GM10847 (cell line): Measurements from ENCODE around the gene COL6A2.

Source experiments
- POLR2A ChIP-seq: IDR thresholded peaks from 2 replicates; pipeline ENCODE4 v1.6.1; 2011; ENCODE audit not compliant: insufficient read length; ENCODE audit errors: extremely low read depth

The COL6A2 gene

DNA sequence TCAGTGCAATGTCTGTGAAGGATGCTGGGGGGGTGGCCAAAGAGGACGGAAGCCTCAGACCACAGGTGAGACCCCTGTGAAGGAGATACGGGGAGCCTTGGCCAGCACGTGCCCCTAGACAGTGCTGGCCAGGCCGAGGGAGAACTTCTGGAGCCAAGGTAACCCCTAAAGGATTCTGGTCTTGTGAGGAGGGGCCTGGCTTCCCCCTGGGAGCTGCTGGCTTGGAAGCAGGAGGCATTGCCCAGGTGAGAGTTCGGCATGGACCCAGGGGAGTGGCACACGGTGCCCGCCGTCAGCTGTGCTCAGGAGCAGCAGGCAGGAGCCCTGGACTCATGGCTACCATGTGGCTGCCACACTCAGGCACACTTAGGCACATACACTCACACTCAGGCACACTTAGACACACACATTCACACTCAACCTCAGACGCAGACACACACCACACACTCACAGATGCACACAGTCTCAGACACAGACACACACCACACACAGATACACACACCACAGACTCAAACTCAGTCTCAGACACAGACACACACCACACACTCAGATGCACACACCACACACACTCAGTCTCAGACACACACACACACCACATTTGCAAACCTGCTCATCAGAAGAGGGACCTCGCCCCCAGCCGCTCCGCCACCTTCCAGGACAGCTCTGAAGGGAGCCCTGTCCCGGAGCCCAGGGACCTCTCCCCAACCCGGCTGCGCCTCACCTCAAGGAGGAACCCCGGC, 1.1 kb upstream of the COL6A2 start:
- no peak for TF ChIP-seq POLR2A

DNA sequence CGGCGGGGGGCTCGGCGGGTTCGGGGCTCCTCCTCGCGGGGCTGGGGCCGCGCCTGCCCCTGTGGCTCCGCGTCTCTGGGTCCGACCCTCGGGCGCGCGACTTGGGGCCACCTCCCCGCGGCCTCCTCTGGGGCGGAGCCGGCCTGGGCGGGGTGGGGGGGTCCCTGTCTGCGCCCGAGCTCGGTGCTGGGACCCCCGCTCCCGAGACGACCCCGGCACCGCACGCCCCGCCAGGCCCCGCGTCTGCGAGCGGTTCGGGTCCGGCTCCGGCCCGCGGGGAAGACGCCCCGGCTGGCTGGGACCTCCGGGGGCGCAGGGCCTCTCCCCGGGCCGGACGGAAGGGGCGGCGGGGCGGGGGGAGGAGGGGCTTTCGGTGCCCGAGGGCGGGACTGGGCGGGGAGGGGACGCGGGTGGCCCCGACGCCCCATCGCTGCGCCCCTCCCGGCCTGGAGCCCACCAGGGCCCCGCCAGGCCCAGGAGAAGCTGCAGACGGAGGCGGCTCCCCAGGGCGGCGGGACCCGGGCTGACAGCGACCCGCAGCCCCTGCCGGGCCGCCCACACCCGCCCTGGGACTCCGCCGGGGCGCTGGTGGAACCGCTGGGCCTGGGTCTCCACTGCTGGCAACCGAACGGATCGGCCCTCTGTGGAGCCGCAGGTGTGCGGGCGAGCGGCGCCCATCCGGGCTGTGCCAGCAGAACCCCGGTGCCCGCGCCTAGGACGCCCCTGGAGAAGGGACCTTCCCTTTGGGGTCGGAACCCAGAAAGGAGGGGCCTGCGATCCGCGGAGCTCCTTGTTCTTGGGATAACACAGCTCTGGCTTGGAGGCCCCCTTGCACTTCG, 610 bp downstream of the COL6A2 start:
- no peak for TF ChIP-seq POLR2A

DNA sequence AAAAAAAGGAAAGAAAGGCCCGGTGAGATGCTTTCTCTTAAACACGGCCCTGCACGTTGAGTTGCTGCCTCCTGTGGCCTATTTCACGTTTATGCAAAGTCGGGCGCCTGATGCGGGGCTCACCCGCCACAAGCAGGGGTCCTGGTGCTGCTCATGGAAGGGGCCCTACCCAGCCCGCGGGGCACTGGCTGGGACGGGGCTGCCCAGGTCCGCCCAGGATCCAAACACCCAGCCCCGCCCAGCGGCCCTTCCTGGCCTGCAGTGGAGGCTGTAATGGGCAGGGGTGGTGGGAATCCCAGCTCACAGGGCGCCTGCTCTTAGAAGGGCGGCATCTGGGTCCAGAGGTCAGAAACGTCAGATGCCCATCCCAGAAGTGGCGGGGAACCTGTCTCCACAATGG, 1.6 kb downstream of the COL6A2 start:
- no peak for TF ChIP-seq POLR2A

DNA sequence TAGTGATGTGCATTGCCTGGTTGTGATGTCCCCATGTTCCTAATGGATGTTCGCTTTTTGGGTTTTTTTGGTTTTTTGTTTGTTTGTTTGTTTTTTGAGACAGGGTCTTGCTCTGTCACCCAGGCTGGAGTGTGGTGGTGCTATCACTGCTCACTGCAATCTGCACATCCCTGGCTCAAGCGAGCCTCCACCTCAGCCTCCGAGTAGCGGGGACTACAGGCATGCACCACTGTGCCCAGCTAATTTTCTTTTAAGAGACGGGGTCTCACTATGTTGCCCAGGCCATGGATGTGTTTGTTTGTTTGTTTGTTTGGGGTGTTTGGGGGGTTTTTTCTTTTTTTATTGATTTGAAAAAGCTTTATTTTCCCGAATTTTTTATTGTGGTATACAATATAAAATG, 2.1 kb downstream of the COL6A2 start:
- no peak for TF ChIP-seq POLR2A

GRCh38 chr21:46100426-46100825, 2.5 kb downstream of the COL6A2 start:
- no peak for TF ChIP-seq POLR2A

GRCh38 chr21:46100906-46101305, 3.0 kb downstream of the COL6A2 start:
- no peak for TF ChIP-seq POLR2A

DNA sequence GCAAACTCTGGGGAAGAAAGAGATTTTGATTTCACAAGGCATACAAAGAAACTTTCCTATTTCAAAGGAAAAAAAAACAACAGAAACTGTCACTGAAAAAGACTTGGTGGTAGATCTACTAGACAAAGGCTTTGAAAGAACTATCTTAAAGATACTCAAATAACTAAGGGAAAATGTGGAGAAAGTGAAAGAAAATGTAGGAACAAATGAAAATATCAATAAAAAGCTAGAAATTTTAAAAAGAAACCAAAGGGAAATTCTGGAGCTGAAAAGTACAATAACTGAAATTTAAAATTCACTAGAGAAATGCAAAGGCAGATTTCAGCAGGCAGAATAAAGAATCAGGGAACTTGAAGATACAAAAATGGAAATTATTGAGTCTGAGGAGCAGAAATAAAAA, 6.2 kb downstream of the COL6A2 start:
- no peak for TF ChIP-seq POLR2A

DNA sequence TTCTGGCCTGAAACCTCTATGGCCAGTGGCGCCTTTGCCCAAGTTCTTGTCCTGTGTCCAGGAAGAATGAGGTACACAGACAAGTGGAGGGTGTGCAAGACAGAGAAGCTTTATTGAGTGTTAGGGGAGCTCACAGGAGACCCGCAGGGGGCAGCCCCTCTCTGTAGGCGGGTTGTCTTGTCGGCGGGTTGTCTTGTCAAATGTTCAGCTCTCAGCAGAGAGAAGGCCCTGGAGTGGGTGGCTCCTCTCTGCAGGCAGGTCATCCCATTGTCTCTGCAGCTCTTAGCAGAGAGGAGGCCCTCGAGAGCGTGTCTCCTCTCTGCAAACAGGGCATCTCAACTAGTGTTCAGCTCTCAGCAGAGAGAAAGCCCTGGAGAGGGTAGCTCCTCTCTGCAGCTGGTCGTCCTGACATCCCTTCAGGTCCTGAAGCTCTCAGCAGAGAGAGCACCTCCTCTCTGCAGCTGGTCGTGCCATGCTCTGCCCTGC, 11.0 kb downstream of the COL6A2 start:
- no peak for TF ChIP-seq POLR2A

- TF ChIP-seq POLR2A, result no peak
These were observed 11.7 kb downstream of the COL6A2 start for GRCh38 chr21:46109313-46110221.

DNA sequence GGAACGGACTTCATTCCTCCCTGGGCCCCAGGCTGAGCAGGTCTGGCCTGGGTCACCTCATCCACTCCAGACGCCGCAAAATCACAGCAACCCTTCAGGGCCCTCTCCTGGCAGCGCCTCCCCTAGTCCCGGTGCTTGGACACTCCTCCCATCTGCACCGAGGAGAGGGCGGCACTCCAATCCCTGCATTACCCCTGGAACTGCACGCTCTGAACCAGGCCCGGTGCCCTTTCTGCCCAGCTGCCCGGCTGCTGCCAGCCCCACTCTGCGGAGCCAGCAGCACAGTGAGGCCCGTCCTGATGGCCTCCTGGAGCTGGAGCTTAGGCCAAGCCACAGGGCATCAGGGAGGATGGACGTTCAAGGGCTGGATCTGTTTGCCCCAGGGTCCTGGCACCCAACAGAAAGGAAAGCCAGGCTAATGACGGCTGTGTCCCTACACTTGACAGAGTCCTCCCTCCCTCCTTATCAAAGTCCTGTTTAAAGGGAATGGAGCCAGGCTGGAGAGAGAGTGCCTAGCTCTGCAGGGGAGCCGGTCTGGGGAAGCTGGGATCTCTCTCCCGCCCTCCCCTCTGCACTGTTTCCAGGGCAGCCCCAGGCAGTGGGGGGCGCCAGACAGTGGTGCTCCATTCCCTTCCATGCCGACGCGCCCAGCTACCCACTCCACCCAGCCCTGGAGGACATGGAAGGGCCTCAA, 12.7 kb downstream of the COL6A2 start:
- TF ChIP-seq POLR2A, result no peak

DNA sequence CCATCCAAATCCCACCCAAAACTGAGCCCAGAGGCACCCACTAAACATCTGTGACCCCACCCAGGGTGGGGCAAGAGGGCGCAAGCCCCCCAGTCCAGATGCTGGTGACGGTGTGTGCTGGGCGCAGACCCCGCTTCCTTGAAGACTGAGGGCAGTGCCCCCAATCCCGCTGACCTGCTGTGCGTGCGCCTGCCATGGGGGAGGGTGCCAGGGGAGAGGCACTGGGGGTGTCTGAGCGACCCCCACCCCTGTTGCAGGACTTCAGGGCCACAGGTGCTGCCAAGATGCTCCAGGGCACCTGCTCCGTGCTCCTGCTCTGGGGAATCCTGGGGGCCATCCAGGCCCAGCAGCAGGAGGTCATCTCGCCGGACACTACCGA, 13.3 kb downstream of the COL6A2 start:
- no peak for TF ChIP-seq POLR2A

DNA sequence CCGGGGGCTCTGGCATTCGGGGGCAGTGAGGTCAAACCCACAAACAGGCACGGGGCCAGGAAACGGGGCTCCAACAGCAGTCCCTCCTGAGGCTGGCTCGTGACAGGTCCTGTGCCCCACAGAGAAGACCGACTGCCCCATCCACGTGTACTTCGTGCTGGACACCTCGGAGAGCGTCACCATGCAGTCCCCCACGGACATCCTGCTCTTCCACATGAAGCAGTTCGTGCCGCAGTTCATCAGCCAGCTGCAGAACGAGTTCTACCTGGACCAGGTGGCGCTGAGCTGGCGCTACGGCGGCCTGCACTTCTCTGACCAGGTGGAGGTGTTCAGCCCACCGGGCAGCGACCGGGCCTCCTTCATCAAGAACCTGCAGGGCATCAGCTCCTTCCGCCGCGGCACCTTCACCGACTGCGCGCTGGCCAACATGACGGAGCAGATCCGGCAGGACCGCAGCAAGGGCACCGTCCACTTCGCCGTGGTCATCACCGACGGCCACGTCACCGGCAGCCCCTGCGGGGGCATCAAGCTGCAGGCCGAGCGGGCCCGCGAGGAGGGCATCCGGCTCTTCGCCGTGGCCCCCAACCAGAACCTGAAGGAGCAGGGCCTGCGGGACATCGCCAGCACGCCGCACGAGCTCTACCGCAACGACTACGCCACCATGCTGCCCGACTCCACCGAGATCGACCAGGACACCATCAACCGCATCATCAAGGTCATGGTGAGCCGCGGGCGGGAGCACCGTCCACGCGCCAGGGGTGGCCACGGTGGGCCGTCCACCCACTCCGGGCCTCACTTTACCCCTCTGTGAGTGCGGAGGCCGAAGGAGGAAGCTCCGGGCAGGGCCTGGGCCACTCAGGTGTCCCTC, 14.2 kb downstream of the COL6A2 start:
- no peak for TF ChIP-seq POLR2A

- TF ChIP-seq POLR2A, result no peak
These were observed 14.9 kb downstream of the COL6A2 start for GRCh38 chr21:46112725-46113215.
